Measurements from ENCODE around the gene ABCA5. TPM values are rescaled to one million over a fixed set of nuclear protein-coding genes. Genes with fewer than 3 reads are reported as not detected.

Gene ABCA5
- polyA plus RNA-seq, 3 donors, result 0.50 to 3.1 (median 0.73) TPM

GRCh38 chr17:69373069-69373468 lies 46.1 kb upstream of the ABCA5 start:
- no peak overlapping the region for H2AFZ ChIP-seq (ENCODE audit: insufficient read depth, low read depth, low read length, poor library complexity, severe bottlenecking)
- Mint-ChIP-seq H3K4me3 (peak overlapping the region in 1 of 2 donors; percentile 11), H3K9me3 (peaks cover 0 to 5% (median 2%) of the 10 kb centered on the region in 7 donors), H3K36me3 (peaks cover 0 to 4% of the 10 kb centered on the region in 2 donors), H3K27ac (no peak overlapping the region), H3K4me1 (peaks cover 24% of the 10 kb centered on the region), H3K27me3 (ENCODE audit: low read depth in 3 of 3) (peaks cover 2 to 22% (median 21%) of the 10 kb centered on the region in 3 donors)
- H3K4me1 ChIP-seq (ENCODE audit: control insufficient read depth in 1 of 2, insufficient read depth in 2 of 2, low read length in 2 of 2), result peaks cover 24% of the 10 kb centered on the region in 2 donors
- intact Hi-C loops (cut with micrococcal nuclease), result no loop called here
- no peaks in the 10 kb centered on the region for H3K79me2 ChIP-seq (ENCODE audit: insufficient read depth, low read length)
- TF ChIP-seq CTCF (IDR thresholded peaks at IDR 0.05), result no peak
- H4K20me1 ChIP-seq (ENCODE audit: insufficient read depth, low read length), result no peaks in the 10 kb centered on the region
- 100% methylated on average over 1 of the region's 2 CpGs for WGBS (ENCODE audit: insufficient coverage)
- no peaks in the 10 kb centered on the region for H3K9me3 ChIP-seq (replicated peaks in 1 of 2; ENCODE audit: control insufficient read depth in 1 of 2, insufficient read depth in 1 of 2, low read length in 2 of 2)
- no peak overlapping the region for H3K4me2 ChIP-seq (replicated peaks; ENCODE audit: extremely low read depth, low read length, poor library complexity, severe bottlenecking)
- no peak overlapping the region for H3K9ac ChIP-seq (ENCODE audit: insufficient read depth, low read length, poor library complexity, severe bottlenecking)
- DNase-seq, result no peak
- no peak overlapping the region for H3K27ac ChIP-seq (ENCODE audit: low read depth in 1 of 2, low read length in 2 of 2)
- no peaks in the 10 kb centered on the region for H3K36me3 ChIP-seq (replicated peaks in 1 of 2; ENCODE audit: control insufficient read depth in 1 of 2, insufficient read depth in 2 of 2, low read length in 2 of 2)
- no peak overlapping the region for H3K4me3 ChIP-seq (replicated peaks in 1 of 3; ENCODE audit: low read depth in 2 of 3, low read length in 3 of 3)
- H3K27me3 ChIP-seq (ENCODE audit: control insufficient read depth in 2 of 2, insufficient read depth in 2 of 2, low read length in 2 of 2), result peaks cover 0 to 11% of the 10 kb centered on the region in 2 donors

- Histone ChIP-seq H3K9ac (ENCODE audit: insufficient read depth, low read length, poor library complexity, severe bottlenecking) (no peak overlapping the region), H2AFZ (ENCODE audit: insufficient read depth, low read depth, low read length, poor library complexity, severe bottlenecking) (no peak overlapping the region), H3K36me3 (replicated peaks in 1 of 2; ENCODE audit: control insufficient read depth in 1 of 2, insufficient read depth in 2 of 2, low read length in 2 of 2) (no peaks in the 10 kb centered on the region), H3K27ac (ENCODE audit: low read depth in 1 of 2, low read length in 2 of 2) (no peak overlapping the region), H3K9me3 (replicated peaks in 1 of 2; ENCODE audit: control insufficient read depth in 1 of 2, insufficient read depth in 1 of 2, low read length in 2 of 2) (no peaks in the 10 kb centered on the region), H3K27me3 (ENCODE audit: control insufficient read depth in 2 of 2, insufficient read depth in 2 of 2, low read length in 2 of 2) (peaks cover 0 to 4% of the 10 kb centered on the region in 2 donors), H3K79me2 (ENCODE audit: insufficient read depth, low read length) (no peaks in the 10 kb centered on the region), H3K4me3 (replicated peaks in 1 of 3; ENCODE audit: low read depth in 2 of 3, low read length in 3 of 3) (no peak overlapping the region), H3K4me1 (ENCODE audit: control insufficient read depth in 1 of 2, insufficient read depth in 2 of 2, low read length in 2 of 2) (no peaks in the 10 kb centered on the region), H3K4me2 (replicated peaks; ENCODE audit: extremely low read depth, low read length, poor library complexity, severe bottlenecking) (no peak overlapping the region), H4K20me1 (ENCODE audit: insufficient read depth, low read length) (no peaks in the 10 kb centered on the region)
- Mint-ChIP-seq H3K36me3 (peaks cover 0 to 1% of the 10 kb centered on the region in 2 donors), H3K4me1 (peaks cover 4% of the 10 kb centered on the region), H3K27ac (no peak overlapping the region), H3K9me3 (peaks cover 0 to 4% (median 0%) of the 10 kb centered on the region in 7 donors), H3K4me3 (no peak overlapping the region), H3K27me3 (ENCODE audit: low read depth in 3 of 3) (peaks cover 2 to 27% (median 20%) of the 10 kb centered on the region in 3 donors)
- intact Hi-C loops (cut with micrococcal nuclease), result no loop called here
- TF ChIP-seq CTCF (IDR thresholded peaks at IDR 0.05), result no peak
- 94% methylated on average over 2 of the region's 3 CpGs for WGBS (ENCODE audit: insufficient coverage)
- no peak for DNase-seq
Observed at GRCh38 chr17:69367298-69367697, 40.4 kb upstream of the ABCA5 start.

All from CD14-positive monocyte (primary cell).